Ovary (tissue), 9 donors: Measurements from ENCODE around the gene RDH8. TPM values are rescaled to one million over a fixed set of nuclear protein-coding genes. Genes with fewer than 3 reads are reported as not detected.
A peak's percentile ranks its signal among the peaks of the same experiment; 100 is the strongest.

ENCODE experiments used
- DNase-seq, 5 donors: peaks; one replicate each; pipeline ENCODE4 v3.0.0-alpha.2; 2019 to 2020
- H3K27ac ChIP-seq, 2 donors: fragments of 200-600 bp; one replicate each; pipeline versions ENCODE4 v1.5.1 to v1.8.0; 2019 to 2022
- H3K27me3 ChIP-seq: fragments of 200-600 bp; one replicate; pipeline ENCODE4 v1.8.0; 2022
- H3K36me3 ChIP-seq: fragments of 200-600 bp; sonication (generic); one replicate; pipeline ENCODE4 v1.5.1; 2019
- H3K4me1 ChIP-seq: one replicate; pipeline ENCODE4 v1.8.1; 2013; ENCODE audit warnings: mild to moderate bottlenecking, moderate library complexity; ENCODE audit not compliant: insufficient read depth
- H3K4me3 ChIP-seq: fragments of 200-600 bp; sonication (generic); one replicate; pipeline ENCODE4 v1.5.1; 2017
- H3K9me3 ChIP-seq, 2 donors: fragments of 200-600 bp in 1 of 2; sonication (generic) in 1 of 2; one replicate each; pipeline versions ENCODE4 v1.5.1 to v1.8.1; 2013 to 2019; ENCODE audit warnings: mild to moderate bottlenecking in 1 of 2, moderate library complexity in 1 of 2
- CTCF ChIP-seq, 3 donors: fragments of 450-650 bp in 2 of 3; fragments of 200-600 bp in 1 of 3; IDR thresholded peaks; one replicate each; pipeline versions ENCODE4 v1.5.1 to v1.8.0; 2016 to 2022; ENCODE audit warnings: antibody characterized with exemption in 3 of 3, mild to moderate bottlenecking in 1 of 3
- EP300 ChIP-seq: sonication (generic); formaldehyde crosslinking; IDR thresholded peaks from one replicate; pipeline ENCODE4 v1.6.1; 2017; ENCODE audit warnings: antibody characterized with exemption
- POLR2A ChIP-seq: fragments of 450-650 bp; IDR thresholded peaks from one replicate; pipeline ENCODE4 v1.6.1; 2017; ENCODE audit warnings: antibody characterized with exemption, mild to moderate bottlenecking, moderate library complexity
- WGBS, 3 donors: extraction: QIAGEN DNeasy Blood & Tissue Kit in 1 of 3; methylation state at CpG; one replicate each; pipeline versions ENCODE4 v1.1.5 to v1.1.7; 2013 to 2017; 5-methylcytosine and 5-hydroxymethylcytosine counted together
- intact Hi-C, 4 donors: fragments of 100-400 bp; cut with DNase I; formaldehyde crosslinking; loops; one replicate each; pipeline versions ENCODE4 v1.11.0 to v1.15.1; 2022 to 2023
- polyA plus RNA-seq, 2 donors: library from polyadenylated mRNA; stranded (reverse); fragments of 200-250 nt in 1 of 2; fragments of 350-450 nt in 1 of 2; fragmentation: Illumina TruSeq in 1 of 2; extraction: RNeasy Lipid Tissue Mini Kit (QIAGEN cat#74804) in 1 of 2; gene quantifications; one replicate each; pipeline ENCODE4 v1.2.3, GENCODE V29; 2013 to 2014
- total RNA-seq, 7 donors: library from RNA; depleted of rRNA in 2 of 7; stranded (reverse); fragments of >200 nt in 2 of 7; fragmentation: NEBNext Ultra II Directional in 3 of 7; extraction: Animal tissue kit (Norgen Biotek cat#: 25700) in 3 of 7; gene quantifications; one replicate each; pipeline versions ENCODE4 v1.1.0 to v1.2.4, GENCODE V29; 2016 to 2023
- donor health status: DM: no; HTN: no; CAD: no; lungs with moderate emphysema.
- donor health status: DM: no; HTN: no; CAD: no.
- donor health status: Bipolar disorder and iron deficiency.
- donor health status: DM: yes; HTN: yes; CAD: no.
- donor health status: DM: no; HTN: no; CAD: no.
- donor health status: DM: yes; HTN: yes; CAD: no.

Gene RDH8
- total and polyA plus RNA-seq, 9 donors: not detected

- no peak overlapping the region for H3K4me3 ChIP-seq
- H3K9me3 ChIP-seq: no peaks in the 10 kb centered on the region
- H3K36me3 ChIP-seq: no peaks in the 10 kb centered on the region
- no peaks in the 10 kb centered on the region for H3K4me1 ChIP-seq
- WGBS, 3 donors: 87 to 92% (median 87%) methylated on average over 6 of the region's 6 CpGs
- H3K27me3 ChIP-seq: no peaks in the 10 kb centered on the region
- intact Hi-C loops: no loop called here
- TF ChIP-seq EP300 (no peak), POLR2A (no peak), CTCF (IDR thresholded peaks at IDR 0.05) (no peak)
- DNase-seq: no peak
- no peak overlapping the region for H3K27ac ChIP-seq
Measured at GRCh38 chr19:9972103-9972502, 41.2 kb upstream of the RDH8 start.

- TF ChIP-seq CTCF (IDR thresholded peaks at IDR 0.05) (no peak), EP300 (no peak), POLR2A (no peak)
- Histone ChIP-seq H3K27me3 (no peaks in the 10 kb centered on the region), H3K4me3 (no peak overlapping the region), H3K36me3 (no peaks in the 10 kb centered on the region), H3K9me3 (no peaks in the 10 kb centered on the region), H3K4me1 (peaks cover 3% of the 10 kb centered on the region), H3K27ac (no peak overlapping the region)
- no peak for DNase-seq
- intact Hi-C loops: no loop called here
- WGBS, 3 donors: 85 to 91% (median 89%) methylated on average over 8 of the region's 8 CpGs
Measured at GRCh38 chr19:9981406-9982260, 31.6 kb upstream of the RDH8 start.

GRCh38 chr19:9986787-9987281 lies 26.4 kb upstream of the RDH8 start:
- H3K27ac ChIP-seq: no peak overlapping the region
- H3K4me1 ChIP-seq: peaks cover 7% of the 10 kb centered on the region
- no peaks in the 10 kb centered on the region for H3K27me3 ChIP-seq
- peak; percentile 42 to 56 (median 49) for DNase-seq
- TF ChIP-seq CTCF (IDR thresholded peaks at IDR 0.05) (no peak), POLR2A (no peak), EP300 (no peak)
- WGBS, 3 donors: 5 to 13% (median 11%) methylated on average over 8 of the region's 8 CpGs
- H3K4me3 ChIP-seq: no peak overlapping the region
- no peaks in the 10 kb centered on the region for H3K36me3 ChIP-seq
- intact Hi-C loops: loop anchor here in 1 of 4 donors (5.0 kb wide), 1 partner anchor 50 kb away; the partner anchor contains the start of gene OLFM2
- no peaks in the 10 kb centered on the region for H3K9me3 ChIP-seq

GRCh38 chr19:9989504-9989903 lies 23.8 kb upstream of the RDH8 start:
- no peak overlapping the region for H3K4me3 ChIP-seq
- no peaks in the 10 kb centered on the region for H3K9me3 ChIP-seq
- TF ChIP-seq CTCF (IDR thresholded peaks at IDR 0.05) (no peak), POLR2A (no peak), EP300 (no peak)
- no peak for DNase-seq
- no peak overlapping the region for H3K27ac ChIP-seq
- H3K4me1 ChIP-seq: peaks cover 7% of the 10 kb centered on the region
- WGBS, 3 donors: 90 to 95% (median 91%) methylated on average over 3 of the region's 3 CpGs
- H3K27me3 ChIP-seq: no peaks in the 10 kb centered on the region
- H3K36me3 ChIP-seq: no peaks in the 10 kb centered on the region
- intact Hi-C loops: loop anchor here in 1 of 4 donors (5.0 kb wide), 1 partner anchor 52 kb away; the partner anchor contains the start of gene OLFM2
